MM.1S (cell line): ENCODE data around the gene POLR1H.

ENCODE experiments used
- DNase-seq: peaks from one replicate; pipeline ENCODE4 v3.0.0-alpha.2; 2015
- H2AFZ ChIP-seq: fragments of 300-600 bp; sonication (generic); 2 replicates; pipeline ENCODE4 v1.6.0; 2016; ENCODE audit warnings: antibody characterized with exemption, low read length
- H3F3A ChIP-seq: fragments of 300-600 bp; sonication (generic); 2 replicates; pipeline ENCODE4 v1.6.1; 2016; ENCODE audit warnings: mild to moderate bottlenecking, antibody characterized with exemption, low read length, moderate library complexity, mixed read lengths; ENCODE audit not compliant: insufficient read depth
- H3K27ac ChIP-seq: fragments of 300-600 bp; sonication (generic); 2 replicates; pipeline ENCODE4 v1.5.1; 2016; ENCODE audit warnings: mild to moderate bottlenecking, low read length
- H3K27me3 ChIP-seq: fragments of 300-600 bp; sonication (generic); replicated peaks from 2 replicates; pipeline ENCODE4 v1.6.0; 2016; ENCODE audit warnings: low read length; ENCODE audit not compliant: insufficient read depth
- H3K36me3 ChIP-seq: fragments of 300-600 bp; sonication (generic); replicated peaks from 2 replicates; pipeline ENCODE4 v1.6.1; 2016; ENCODE audit warnings: mild to moderate bottlenecking, low read length, mixed read lengths; ENCODE audit not compliant: insufficient read depth
- H3K4me1 ChIP-seq: fragments of 300-600 bp; sonication (generic); 2 replicates; pipeline ENCODE4 v1.6.1; 2016; ENCODE audit warnings: low read length, mixed read lengths
- H3K4me2 ChIP-seq: fragments of 300-600 bp; sonication (generic); 2 replicates; pipeline ENCODE4 v1.6.0; 2016; ENCODE audit warnings: low read depth, low read length
- H3K4me3 ChIP-seq: fragments of 300-600 bp; sonication (generic); 2 replicates; pipeline ENCODE4 v1.5.1; 2016; ENCODE audit warnings: low read length, mixed read lengths
- H3K79me2 ChIP-seq: fragments of 300-600 bp; sonication (generic); 2 replicates; pipeline ENCODE4 v1.6.1; 2016; ENCODE audit warnings: mixed run types, low read length, mixed read lengths
- H3K9ac ChIP-seq: fragments of 300-600 bp; sonication (generic); 2 replicates; pipeline ENCODE4 v1.6.1; 2016; ENCODE audit warnings: low read length, mixed read lengths
- H3K9me2 ChIP-seq: fragments of 300-600 bp; sonication (generic); replicated peaks from 2 replicates; pipeline ENCODE4 v1.6.1; 2016; ENCODE audit warnings: mild to moderate bottlenecking, low read length, mixed read lengths; ENCODE audit not compliant: insufficient read depth
- H3K9me3 ChIP-seq: fragments of 300-600 bp; sonication (generic); replicated peaks from 2 replicates; pipeline ENCODE4 v1.6.1; 2016; ENCODE audit warnings: mild to moderate bottlenecking, low read length, mixed read lengths; ENCODE audit not compliant: insufficient read depth
- H4K20me1 ChIP-seq: fragments of 300-600 bp; sonication (generic); 2 replicates; pipeline ENCODE4 v1.6.1; 2016; ENCODE audit warnings: mild to moderate bottlenecking, low read length, moderate library complexity, mixed read lengths; ENCODE audit not compliant: insufficient read depth
- CTCF ChIP-seq: fragments of 300-600 bp; sonication (generic); IDR thresholded peaks from 2 replicates; pipeline ENCODE4 v1.5.1; 2016; ENCODE audit warnings: antibody characterized with exemption, low read length, mixed read lengths
- EZH2 ChIP-seq: fragments of 300-600 bp; sonication (generic); optimal IDR thresholded peaks from 2 replicates; pipeline ENCODE3; 2017; ENCODE audit warnings: low read depth, mild to moderate bottlenecking, antibody characterized with exemption, low read length, mixed read lengths
- EZH2phosphoT487 ChIP-seq: fragments of 300-600 bp; sonication (generic); IDR thresholded peaks from 2 replicates; pipeline ENCODE4 v1.6.1; 2018; ENCODE audit warnings: antibody characterized with exemption, low read length

Gene POLR1H

GRCh38 chr6:30100154-30100553 is 39.1 kb downstream of the POLR1H start:
- Histone ChIP-seq H3K4me2 (peak overlapping the region; percentile 100), H4K20me1 (no peaks in the 10 kb centered on the region), H3F3A (peaks cover 15% of the 10 kb centered on the region), H3K4me3 (no peak overlapping the region), H3K9ac (no peak overlapping the region), H3K36me3 (no peaks in the 10 kb centered on the region), H3K9me2 (no peaks in the 10 kb centered on the region), H2AFZ (no peak overlapping the region), H3K27me3 (peaks cover 47% of the 10 kb centered on the region), H3K79me2 (no peaks in the 10 kb centered on the region), H3K9me3 (no peaks in the 10 kb centered on the region), H3K27ac (no peak overlapping the region), H3K4me1 (peaks cover 15% of the 10 kb centered on the region)
- no peak for DNase-seq
- TF ChIP-seq EZH2phosphoT487 (no peak), CTCF (no peak), EZH2 (no peak)

- Histone ChIP-seq H3K27me3 (peaks cover 47% of the 10 kb centered on the region), H3F3A (peaks cover 15% of the 10 kb centered on the region), H3K4me1 (peaks cover 15% of the 10 kb centered on the region), H3K79me2 (no peaks in the 10 kb centered on the region), H3K9me3 (no peaks in the 10 kb centered on the region), H3K36me3 (no peaks in the 10 kb centered on the region), H3K9me2 (no peaks in the 10 kb centered on the region), H3K4me3 (peak overlapping the region; percentile 59), H3K27ac (no peak overlapping the region), H4K20me1 (no peaks in the 10 kb centered on the region), H3K4me2 (peak overlapping the region; percentile 100), H3K9ac (peak overlapping the region; percentile 21; the same call in 1 of the 2 replicates), H2AFZ (peak overlapping the region; percentile 94)
- DNase-seq, result no peak
- no peak for TF ChIP-seq EZH2phosphoT487
- TF ChIP-seq EZH2, result no peak
- no peak for TF ChIP-seq CTCF
These were observed 39.7 kb downstream of the POLR1H start for GRCh38 chr6:30100585-30101443.

GRCh38 chr6:30101444-30102413 is 40.7 kb downstream of the POLR1H start:
- Histone ChIP-seq H3K36me3 (no peaks in the 10 kb centered on the region), H3K9me3 (no peaks in the 10 kb centered on the region), H3K4me1 (peaks cover 15% of the 10 kb centered on the region), H3K27ac (no peak overlapping the region), H3K9me2 (no peaks in the 10 kb centered on the region), H2AFZ (peak overlapping the region; percentile 94), H3K9ac (peak overlapping the region; percentile 13; the same call in 1 of the 2 replicates), H3K79me2 (no peaks in the 10 kb centered on the region), H3K27me3 (peaks cover 42% of the 10 kb centered on the region), H3F3A (peaks cover 15% of the 10 kb centered on the region), H3K4me2 (peak overlapping the region; percentile 100), H3K4me3 (peak overlapping the region; percentile 59), H4K20me1 (no peaks in the 10 kb centered on the region)
- TF ChIP-seq CTCF (no peak; the same call in 1 of the 2 replicates), EZH2 (no peak), EZH2phosphoT487 (no peak)
- peak; percentile 79 for DNase-seq
